Parathyroid adenoma (tissue), 2 donors: ENCODE results near the gene PPM1H.

ENCODE experiments used
- H2AFZ ChIP-seq: fragments of 300-600 bp; sonication (generic); one replicate; pipeline ENCODE4 v1.7.0; 2017; ENCODE audit warnings: antibody characterized with exemption, mild to moderate bottlenecking
- H3K27ac ChIP-seq: fragments of 300-600 bp; sonication (generic); one replicate; pipeline ENCODE4 v1.7.0; 2017
- H3K27me3 ChIP-seq: fragments of 300-600 bp; sonication (generic); one replicate; pipeline ENCODE4 v1.7.0; 2017; ENCODE audit warnings: low read length; ENCODE audit not compliant: control insufficient read depth, insufficient read depth
- H3K36me3 ChIP-seq: fragments of 300-600 bp; sonication (generic); one replicate; pipeline ENCODE4 v1.7.0; 2017; ENCODE audit warnings: low read length; ENCODE audit not compliant: control insufficient read depth, insufficient read depth
- H3K4me1 ChIP-seq: fragments of 300-600 bp; sonication (generic); one replicate; pipeline ENCODE4 v1.7.0; 2017; ENCODE audit warnings: control low read depth
- H3K4me2 ChIP-seq: fragments of 300-600 bp; sonication (generic); one replicate; pipeline ENCODE4 v1.7.0; 2017; ENCODE audit warnings: low read length
- H3K4me3 ChIP-seq: fragments of 300-600 bp; sonication (generic); one replicate; pipeline ENCODE4 v1.7.0; 2017; ENCODE audit warnings: low read depth, low read length
- H3K79me2 ChIP-seq: fragments of 300-600 bp; sonication (generic); one replicate; pipeline ENCODE4 v1.7.0; 2017; ENCODE audit warnings: control low read depth
- H3K9ac ChIP-seq: fragments of 300-600 bp; sonication (generic); one replicate; pipeline ENCODE4 v1.7.0; 2017; ENCODE audit warnings: mild to moderate bottlenecking
- H3K9me3 ChIP-seq: fragments of 300-600 bp; sonication (generic); one replicate; pipeline ENCODE4 v1.7.0; 2017; ENCODE audit warnings: low read length; ENCODE audit not compliant: control insufficient read depth
- TF ChIP-seq, protein P1 (sequence below): fragments of 300-600 bp; sonication (generic); IDR thresholded peaks from one replicate; pipeline ENCODE4 v1.7.0; 2017; ENCODE audit warnings: antibody characterized with exemption, mild to moderate bottlenecking
- donor health status: primary hyperparathyroidism.

PPM1H gene

DNA sequence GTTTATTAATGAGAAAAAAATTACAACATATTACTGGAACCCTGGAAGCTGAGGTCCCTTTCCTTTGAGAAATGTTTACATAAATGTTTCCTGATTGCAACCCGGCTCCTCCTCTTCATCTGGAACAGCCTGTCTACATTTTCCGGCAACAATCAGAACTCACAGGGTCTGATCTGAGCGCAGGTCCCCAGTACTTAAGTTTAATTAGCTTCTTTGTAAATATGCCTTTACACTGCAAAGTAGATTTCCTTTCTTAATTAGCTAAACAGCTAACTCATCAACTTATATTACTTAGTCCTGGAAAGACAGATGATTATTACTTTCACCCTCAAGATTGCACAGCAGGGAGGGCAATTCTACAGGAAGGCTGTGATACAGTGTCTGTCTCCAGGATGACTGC lies 255.3 kb downstream of the PPM1H start:
- Histone ChIP-seq H3K36me3 (no peaks in the 10 kb centered on the region), H3K79me2 (no peaks in the 10 kb centered on the region), H3K9me3 (no peaks in the 10 kb centered on the region), H3K4me1 (no peaks in the 10 kb centered on the region), H3K27ac (no peak overlapping the region), H3K4me3 (no peak overlapping the region), H3K4me2 (no peak overlapping the region), H2AFZ (no peak overlapping the region), H3K27me3 (no peaks in the 10 kb centered on the region), H3K9ac (no peak overlapping the region)
- TF ChIP-seq, protein P1, sequence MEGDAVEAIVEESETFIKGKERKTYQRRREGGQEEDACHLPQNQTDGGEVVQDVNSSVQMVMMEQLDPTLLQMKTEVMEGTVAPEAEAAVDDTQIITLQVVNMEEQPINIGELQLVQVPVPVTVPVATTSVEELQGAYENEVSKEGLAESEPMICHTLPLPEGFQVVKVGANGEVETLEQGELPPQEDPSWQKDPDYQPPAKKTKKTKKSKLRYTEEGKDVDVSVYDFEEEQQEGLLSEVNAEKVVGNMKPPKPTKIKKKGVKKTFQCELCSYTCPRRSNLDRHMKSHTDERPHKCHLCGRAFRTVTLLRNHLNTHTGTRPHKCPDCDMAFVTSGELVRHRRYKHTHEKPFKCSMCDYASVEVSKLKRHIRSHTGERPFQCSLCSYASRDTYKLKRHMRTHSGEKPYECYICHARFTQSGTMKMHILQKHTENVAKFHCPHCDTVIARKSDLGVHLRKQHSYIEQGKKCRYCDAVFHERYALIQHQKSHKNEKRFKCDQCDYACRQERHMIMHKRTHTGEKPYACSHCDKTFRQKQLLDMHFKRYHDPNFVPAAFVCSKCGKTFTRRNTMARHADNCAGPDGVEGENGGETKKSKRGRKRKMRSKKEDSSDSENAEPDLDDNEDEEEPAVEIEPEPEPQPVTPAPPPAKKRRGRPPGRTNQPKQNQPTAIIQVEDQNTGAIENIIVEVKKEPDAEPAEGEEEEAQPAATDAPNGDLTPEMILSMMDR: no peak

DNA sequence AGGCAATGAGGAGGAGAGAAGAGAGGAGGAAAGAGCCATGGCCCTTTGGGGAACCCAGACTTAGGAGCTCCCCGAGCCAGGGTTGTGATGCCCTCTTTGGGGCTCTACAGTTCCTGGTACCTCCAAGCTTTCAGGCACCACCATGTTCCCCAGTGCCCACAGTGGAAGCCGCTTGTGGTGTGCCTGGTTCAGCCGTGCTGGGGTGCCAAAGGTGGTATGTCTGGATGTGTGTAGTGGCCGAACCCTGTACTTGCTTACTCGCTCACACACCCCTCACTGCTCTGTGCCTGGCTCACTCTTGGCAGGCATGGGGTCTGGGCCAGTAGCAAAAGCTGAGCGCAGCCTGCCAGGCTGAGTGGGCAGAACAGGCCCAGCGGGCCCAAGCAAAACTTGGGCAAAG lies 257.6 kb downstream of the PPM1H start:
- Histone ChIP-seq H3K4me2 (no peak overlapping the region), H3K9me3 (no peaks in the 10 kb centered on the region), H3K4me3 (no peak overlapping the region), H3K79me2 (no peaks in the 10 kb centered on the region), H3K4me1 (no peaks in the 10 kb centered on the region), H3K36me3 (no peaks in the 10 kb centered on the region), H3K9ac (no peak overlapping the region), H2AFZ (no peak overlapping the region), H3K27ac (no peak overlapping the region), H3K27me3 (no peaks in the 10 kb centered on the region)
- TF ChIP-seq, protein P1: no peak

DNA sequence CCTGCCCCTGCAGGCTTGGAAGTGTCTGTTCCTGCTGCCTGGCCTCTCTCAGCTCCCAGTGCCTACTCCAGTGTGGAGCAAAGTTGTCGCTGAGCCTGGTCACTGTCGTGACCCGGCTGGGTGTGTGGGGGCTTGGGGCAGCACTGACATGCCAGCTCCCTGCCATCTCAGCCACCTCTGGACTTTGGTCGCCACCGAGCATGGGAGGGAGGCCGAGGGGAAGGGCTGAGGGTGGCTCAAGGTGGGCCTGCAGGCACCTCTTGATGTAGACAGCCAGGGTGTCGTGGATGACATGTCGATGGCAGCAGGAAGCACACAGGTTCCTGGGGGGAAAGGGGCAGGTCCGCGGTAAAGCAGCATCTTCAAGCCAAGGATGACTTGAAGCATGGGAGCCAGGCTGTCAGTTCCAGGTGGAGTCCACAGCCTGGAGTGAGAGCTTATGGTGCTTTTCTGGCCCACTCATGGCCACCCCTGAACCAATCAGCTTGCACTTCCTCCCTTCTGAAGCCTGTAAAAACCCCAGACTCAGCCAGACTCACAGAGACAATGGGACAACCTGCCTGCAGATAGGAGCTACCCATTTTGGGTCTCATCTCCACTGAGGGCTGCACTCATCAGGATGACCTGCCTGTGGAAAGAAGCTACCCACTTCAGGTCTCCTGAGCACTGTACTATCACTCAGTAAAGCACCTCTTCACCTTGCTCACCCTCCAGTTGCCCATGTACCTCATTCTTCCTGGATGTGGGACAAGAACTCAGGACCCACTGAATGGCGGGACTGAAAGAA lies 258.2 kb downstream of the PPM1H start:
- H3K4me2 ChIP-seq: no peak overlapping the region
- H3K36me3 ChIP-seq: no peaks in the 10 kb centered on the region
- H3K27ac ChIP-seq: no peak overlapping the region
- no peaks in the 10 kb centered on the region for H3K9me3 ChIP-seq
- no peaks in the 10 kb centered on the region for H3K79me2 ChIP-seq
- TF ChIP-seq, protein P1: no peak
- H3K4me1 ChIP-seq: no peaks in the 10 kb centered on the region
- H3K27me3 ChIP-seq: no peaks in the 10 kb centered on the region
- H2AFZ ChIP-seq: no peak overlapping the region
- H3K9ac ChIP-seq: no peak overlapping the region
- H3K4me3 ChIP-seq: no peak overlapping the region

DNA sequence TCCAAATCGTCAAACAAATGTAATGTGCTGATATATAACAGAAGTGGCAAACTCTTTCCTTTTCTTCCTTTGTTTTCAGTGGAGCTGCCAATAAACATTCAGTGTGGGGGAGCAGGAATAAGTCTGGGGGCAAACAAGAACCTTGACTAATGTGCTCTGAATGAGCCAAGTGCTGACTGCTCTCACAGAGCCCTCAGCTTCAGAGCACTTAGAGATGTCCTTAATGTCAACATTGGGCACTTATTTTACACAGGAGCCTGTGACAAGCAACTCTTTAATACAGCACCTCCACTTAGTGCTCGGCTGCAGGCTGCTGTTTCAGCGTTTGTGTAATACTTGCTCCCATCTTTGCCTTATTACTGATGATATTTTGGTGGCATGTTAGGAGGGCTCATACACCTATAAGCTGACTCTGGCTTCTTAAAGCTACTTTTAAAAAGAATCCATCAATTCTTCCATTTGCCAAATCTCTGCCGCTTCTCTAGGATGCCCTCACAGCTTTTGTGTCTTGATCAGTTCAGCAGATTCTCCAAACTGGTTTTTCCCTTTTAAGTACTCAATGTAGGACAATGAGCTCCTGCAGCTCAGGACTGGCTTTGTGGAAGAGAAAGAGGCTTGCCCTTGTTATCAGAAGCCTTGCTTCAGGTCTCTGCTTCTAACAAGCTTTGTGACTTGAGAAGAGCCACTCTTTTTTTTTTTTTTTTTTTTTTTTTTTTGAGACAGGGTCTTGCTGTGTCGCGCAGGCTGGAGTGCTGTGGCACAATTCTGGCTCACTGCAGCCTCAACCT lies 261.7 kb downstream of the PPM1H start:
- TF ChIP-seq, protein P1: no peak
- no peaks in the 10 kb centered on the region for H3K27me3 ChIP-seq
- no peak overlapping the region for H3K27ac ChIP-seq
- H3K36me3 ChIP-seq: no peaks in the 10 kb centered on the region
- H2AFZ ChIP-seq: no peak overlapping the region
- no peaks in the 10 kb centered on the region for H3K9me3 ChIP-seq
- no peak overlapping the region for H3K4me3 ChIP-seq
- H3K4me2 ChIP-seq: no peak overlapping the region
- H3K9ac ChIP-seq: no peak overlapping the region
- H3K79me2 ChIP-seq: no peaks in the 10 kb centered on the region
- no peaks in the 10 kb centered on the region for H3K4me1 ChIP-seq
